ENCODE results near the gene S100A8. TPM values are rescaled to one million over a fixed set of nuclear protein-coding genes. Genes with fewer than 3 reads are reported as not detected.

S100A8 gene
- total and polyA plus RNA-seq, 2 donors: 16.5 to 128 TPM

- Histone ChIP-seq H3K4me3 (ENCODE audit: low read depth, low read length) (no peak overlapping the region), H3K36me3 (ENCODE audit: insufficient read depth) (no peaks in the 10 kb centered on the region), H3K27ac (ENCODE audit: low read depth) (no peak overlapping the region), H3K4me1 (ENCODE audit: insufficient read depth) (no peaks in the 10 kb centered on the region)
- WGBS: 74% methylated on average over 3 of the region's 3 CpGs
- DNase-seq (ENCODE audit: extremely low spot score): no peak
Measured at GRCh38 chr1:153370146-153370545, 20.7 kb downstream of the S100A8 start.

- WGBS: 59% methylated on average over 2 of the region's 2 CpGs
- no peaks in the 10 kb centered on the region for H3K36me3 ChIP-seq (ENCODE audit: insufficient read depth)
- DNase-seq (ENCODE audit: extremely low spot score): no peak
- H3K4me3 ChIP-seq (ENCODE audit: low read depth, low read length): no peak overlapping the region
- H3K27ac ChIP-seq (ENCODE audit: low read depth): no peak overlapping the region
- H3K4me1 ChIP-seq (ENCODE audit: insufficient read depth): no peaks in the 10 kb centered on the region
Measured at GRCh38 chr1:153368495-153368894, 22.4 kb downstream of the S100A8 start.

- H3K27ac ChIP-seq (ENCODE audit: low read depth): no peak overlapping the region
- no peak for DNase-seq (ENCODE audit: extremely low spot score)
- no peak overlapping the region for H3K4me3 ChIP-seq (ENCODE audit: low read depth, low read length)
- H3K36me3 ChIP-seq (ENCODE audit: insufficient read depth): no peaks in the 10 kb centered on the region
- H3K4me1 ChIP-seq (ENCODE audit: insufficient read depth): no peaks in the 10 kb centered on the region
- WGBS: 48% methylated on average over 2 of the region's 2 CpGs
Measured at GRCh38 chr1:153367090-153367489, 23.8 kb downstream of the S100A8 start.

- Histone ChIP-seq H3K27ac (ENCODE audit: low read depth) (no peak overlapping the region), H3K4me3 (ENCODE audit: low read depth, low read length) (no peak overlapping the region), H3K4me1 (ENCODE audit: insufficient read depth) (no peaks in the 10 kb centered on the region), H3K36me3 (ENCODE audit: insufficient read depth) (no peaks in the 10 kb centered on the region)
- no peak for DNase-seq (ENCODE audit: extremely low spot score)
- 79% methylated on average over 6 of the region's 6 CpGs for WGBS
Measured at GRCh38 chr1:153366261-153366660, 24.6 kb downstream of the S100A8 start.

DNA sequence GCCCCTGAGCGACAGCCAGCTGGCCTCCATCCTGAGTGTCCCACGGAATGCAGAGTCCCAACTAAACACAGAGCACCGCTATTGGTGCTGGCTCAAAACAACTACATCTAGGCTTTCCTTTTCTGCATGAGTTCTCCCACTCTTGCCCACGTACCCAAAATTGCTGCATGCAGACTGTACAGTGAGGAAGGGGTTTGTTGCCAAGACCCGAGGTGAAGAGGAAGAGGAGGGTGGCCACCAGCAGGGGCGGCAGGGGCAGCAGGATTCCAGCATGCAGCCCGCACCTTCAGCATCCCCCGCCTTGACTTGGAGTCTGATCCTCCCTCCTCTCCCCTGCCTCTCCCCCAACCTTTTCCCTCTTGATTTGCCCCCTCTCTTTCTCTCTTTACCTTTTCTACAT lies 25.2 kb downstream of the S100A8 start:
- Histone ChIP-seq H3K4me1 (ENCODE audit: insufficient read depth) (no peaks in the 10 kb centered on the region), H3K36me3 (ENCODE audit: insufficient read depth) (no peaks in the 10 kb centered on the region), H3K27ac (ENCODE audit: low read depth) (no peak overlapping the region), H3K4me3 (ENCODE audit: low read depth, low read length) (no peak overlapping the region)
- DNase-seq (ENCODE audit: extremely low spot score): no peak
- 55% methylated on average over 8 of the region's 8 CpGs for WGBS

DNA sequence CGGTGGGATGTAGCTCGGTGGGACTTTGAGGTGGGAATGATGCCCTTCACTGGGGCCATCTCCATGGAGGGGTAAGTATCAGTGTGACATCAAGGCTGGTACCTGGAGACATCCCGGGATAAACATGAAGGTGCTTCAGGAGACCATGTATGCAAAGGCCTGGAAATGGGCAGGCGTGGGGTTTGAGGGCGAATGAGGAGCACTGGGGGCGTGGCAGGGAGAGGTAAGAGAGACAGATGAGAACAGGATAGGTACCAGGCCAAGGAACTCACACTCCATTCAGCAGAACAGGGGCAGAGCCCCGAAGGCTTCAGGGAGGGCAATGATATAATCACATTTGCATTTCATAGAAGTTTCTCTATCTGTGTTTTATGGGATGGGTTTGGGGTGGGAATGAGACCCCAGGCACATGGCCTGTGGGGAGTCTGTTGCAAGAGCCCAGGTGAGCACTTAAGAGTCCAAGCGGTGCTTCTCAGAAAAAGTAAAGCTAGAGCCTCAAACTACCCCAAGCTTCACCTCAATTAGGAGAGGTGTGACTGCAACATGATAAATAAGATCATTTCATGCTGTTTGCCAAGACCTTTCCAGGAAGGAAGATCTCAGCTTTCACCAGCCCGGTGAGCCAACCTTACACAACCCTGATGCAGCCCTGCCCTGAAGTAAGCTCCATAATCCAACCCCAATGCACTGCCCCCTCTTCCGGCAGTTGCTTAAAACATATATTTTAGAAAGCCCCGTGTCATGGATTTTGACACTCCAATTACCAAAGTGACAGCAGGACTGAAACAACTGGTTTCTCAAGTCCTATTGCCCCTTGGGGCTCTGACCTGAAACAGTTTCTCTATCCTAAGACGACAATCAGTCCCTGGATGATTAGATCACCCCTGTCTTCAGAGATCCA lies 25.9 kb downstream of the S100A8 start:
- 77% methylated on average over 12 of the region's 12 CpGs for WGBS
- H3K36me3 ChIP-seq (ENCODE audit: insufficient read depth): no peaks in the 10 kb centered on the region
- H3K27ac ChIP-seq (ENCODE audit: low read depth): no peak overlapping the region
- no peak for DNase-seq (ENCODE audit: extremely low spot score)
- no peak overlapping the region for H3K4me3 ChIP-seq (ENCODE audit: low read depth, low read length)
- H3K4me1 ChIP-seq (ENCODE audit: insufficient read depth): no peaks in the 10 kb centered on the region

DNA sequence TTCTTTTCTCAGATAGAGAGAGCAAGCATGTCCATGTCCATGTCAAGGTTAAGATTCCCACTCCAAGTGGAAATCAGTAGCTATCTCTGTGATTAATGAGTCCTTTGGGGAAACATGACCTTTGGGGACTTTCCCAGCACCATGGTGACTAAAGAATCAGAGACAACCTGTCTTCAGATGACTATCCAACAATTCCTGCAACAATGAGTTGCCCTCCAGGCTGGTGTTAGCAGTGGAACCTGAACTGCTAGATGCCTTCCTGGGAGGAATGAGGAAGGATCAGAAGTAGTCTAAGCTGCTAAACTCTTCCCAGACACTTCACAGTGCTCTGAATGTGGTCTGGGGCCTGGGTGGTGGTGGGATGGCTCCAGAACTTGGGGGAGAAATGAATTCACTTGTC lies 26.7 kb downstream of the S100A8 start:
- Histone ChIP-seq H3K27ac (ENCODE audit: low read depth) (no peak overlapping the region), H3K4me1 (ENCODE audit: insufficient read depth) (no peaks in the 10 kb centered on the region), H3K4me3 (ENCODE audit: low read depth, low read length) (no peak overlapping the region), H3K36me3 (ENCODE audit: insufficient read depth) (no peaks in the 10 kb centered on the region)
- DNase-seq (ENCODE audit: extremely low spot score): no peak

GRCh38 chr1:153363641-153364040 lies 27.2 kb downstream of the S100A8 start:
- Histone ChIP-seq H3K27ac (ENCODE audit: low read depth) (no peak overlapping the region), H3K4me1 (ENCODE audit: insufficient read depth) (no peaks in the 10 kb centered on the region), H3K36me3 (ENCODE audit: insufficient read depth) (no peaks in the 10 kb centered on the region), H3K4me3 (ENCODE audit: low read depth, low read length) (no peak overlapping the region)
- no peak for DNase-seq (ENCODE audit: extremely low spot score)
- 69% methylated on average over 3 of the region's 3 CpGs for WGBS

DNA sequence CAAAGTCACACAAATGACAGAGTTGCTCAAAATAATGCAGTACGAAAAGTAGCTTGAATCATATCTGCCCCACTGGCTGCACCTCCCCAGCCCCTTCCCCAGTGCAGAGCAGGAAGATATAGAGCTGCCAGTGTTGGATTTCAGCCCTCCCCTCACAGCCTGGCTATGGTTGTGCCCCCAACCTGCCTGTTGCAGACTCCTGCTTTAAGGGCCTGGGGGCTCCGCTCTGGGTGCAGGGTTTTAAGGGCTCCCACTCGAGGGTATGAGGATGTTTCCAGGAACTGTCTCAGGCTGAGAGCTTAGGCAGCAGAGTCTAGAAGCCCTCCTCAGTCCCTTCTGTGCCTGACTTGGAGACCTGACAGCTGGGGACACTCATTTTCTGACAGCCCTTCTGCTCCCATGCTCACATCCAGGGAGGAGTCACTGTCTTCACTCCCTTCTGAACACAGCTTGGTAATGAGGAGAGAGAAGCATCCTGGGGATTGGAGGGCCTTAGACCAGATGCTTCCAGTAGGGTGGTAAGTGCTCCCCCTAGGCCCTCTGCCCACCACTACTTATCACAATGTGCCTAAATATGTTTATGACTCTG lies 28.6 kb downstream of the S100A8 start:
- H3K4me3 ChIP-seq (ENCODE audit: low read depth, low read length): no peak overlapping the region
- H3K27ac ChIP-seq (ENCODE audit: low read depth): no peak overlapping the region
- no peaks in the 10 kb centered on the region for H3K4me1 ChIP-seq (ENCODE audit: insufficient read depth)
- 77% methylated on average over 3 of the region's 3 CpGs for WGBS
- DNase-seq (ENCODE audit: extremely low spot score): no peak
- H3K36me3 ChIP-seq (ENCODE audit: insufficient read depth): no peaks in the 10 kb centered on the region

DNA sequence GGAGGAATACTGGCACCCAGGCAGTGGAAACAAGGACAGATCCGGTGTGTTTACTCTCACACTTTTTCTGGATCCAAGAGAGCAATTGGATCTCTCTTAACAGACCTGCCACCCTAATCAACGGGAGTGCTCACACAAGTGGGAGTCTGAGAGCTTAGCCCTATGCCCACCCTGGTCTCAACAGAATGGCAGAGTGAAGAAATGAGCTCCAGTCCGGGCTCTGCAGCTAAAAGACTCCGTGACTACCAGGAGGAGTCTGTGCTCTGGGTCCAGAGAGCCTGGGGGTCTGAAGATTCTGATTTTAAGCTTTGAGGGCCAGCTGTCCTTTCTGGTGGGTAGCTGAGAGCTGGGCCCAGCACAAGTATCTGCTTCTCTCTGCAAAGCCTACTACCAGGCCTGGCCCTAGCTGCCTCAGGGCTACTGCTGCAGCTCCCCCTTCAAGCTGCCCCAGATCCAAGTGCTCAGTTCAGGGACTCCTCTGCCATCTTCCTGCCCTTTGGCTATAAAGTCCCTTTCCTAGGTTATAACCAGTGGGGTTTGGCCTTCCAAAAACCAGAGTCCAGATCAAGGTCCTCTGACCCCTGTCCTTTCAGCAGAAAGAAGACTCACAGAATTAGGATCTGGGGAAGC lies 29.3 kb downstream of the S100A8 start:
- Histone ChIP-seq H3K27ac (ENCODE audit: low read depth) (no peak overlapping the region), H3K4me3 (ENCODE audit: low read depth, low read length) (no peak overlapping the region), H3K4me1 (ENCODE audit: insufficient read depth) (no peaks in the 10 kb centered on the region), H3K36me3 (ENCODE audit: insufficient read depth) (no peaks in the 10 kb centered on the region)
- WGBS: 82% methylated on average over 4 of the region's 4 CpGs
- DNase-seq (ENCODE audit: extremely low spot score): no peak

GRCh38 chr1:153360592-153361479 lies 30.0 kb downstream of the S100A8 start:
- WGBS: 93% methylated on average over 11 of the region's 11 CpGs
- Histone ChIP-seq H3K27ac (ENCODE audit: low read depth) (no peak overlapping the region), H3K4me3 (ENCODE audit: low read depth, low read length) (no peak overlapping the region), H3K36me3 (ENCODE audit: insufficient read depth) (no peaks in the 10 kb centered on the region), H3K4me1 (ENCODE audit: insufficient read depth) (no peaks in the 10 kb centered on the region)
- DNase-seq (ENCODE audit: extremely low spot score): no peak

GRCh38 chr1:153360190-153360589 lies 30.7 kb downstream of the S100A8 start:
- Histone ChIP-seq H3K36me3 (ENCODE audit: insufficient read depth) (no peaks in the 10 kb centered on the region), H3K27ac (ENCODE audit: low read depth) (no peak overlapping the region), H3K4me3 (ENCODE audit: low read depth, low read length) (no peak overlapping the region), H3K4me1 (ENCODE audit: insufficient read depth) (no peaks in the 10 kb centered on the region)
- 88% methylated on average over 2 of the region's 2 CpGs for WGBS
- DNase-seq (ENCODE audit: extremely low spot score): no peak

- DNase-seq (ENCODE audit: extremely low spot score): no peak
- 92% methylated on average over 6 of the region's 6 CpGs for WGBS
- Histone ChIP-seq H3K36me3 (ENCODE audit: insufficient read depth) (no peaks in the 10 kb centered on the region), H3K4me3 (ENCODE audit: low read depth, low read length) (no peak overlapping the region), H3K4me1 (ENCODE audit: insufficient read depth) (no peaks in the 10 kb centered on the region), H3K27ac (ENCODE audit: low read depth) (no peak overlapping the region)
Measured at GRCh38 chr1:153359241-153359640, 31.6 kb downstream of the S100A8 start.
